Stomach (tissue), 9 donors: ENCODE data around the gene GORASP2. TPM values are rescaled to one million over a fixed set of nuclear protein-coding genes. Genes with fewer than 3 reads are reported as not detected.

Experiments
- DNase-seq, 2 donors: peaks; one replicate each; pipeline versions ENCODE4 v3.0.0 to v3.0.0-alpha.2; 2013 to 2019
- H3K27ac ChIP-seq, 5 donors: fragments of 200-600 bp in 4 of 5; sonication (generic) in 4 of 5; one replicate each; pipeline ENCODE4 v1.5.1; 2013 to 2019; ENCODE audit warnings: mild to moderate bottlenecking in 1 of 5, moderate library complexity in 1 of 5
- H3K27me3 ChIP-seq, 3 donors: fragments of 200-600 bp; sonication (generic); one replicate each; pipeline ENCODE4 v1.5.1; 2017 to 2019; ENCODE audit warnings: mixed run types in 1 of 3
- H3K36me3 ChIP-seq, 4 donors: fragments of 200-600 bp; sonication (generic); 1 replicate in 3 of 4; 2 replicates in 1 of 4; pipeline ENCODE4 v1.5.1; 2016 to 2019
- H3K4me1 ChIP-seq, 4 donors: fragments of 200-600 bp; sonication (generic); one replicate each; pipeline ENCODE4 v1.5.1; 2016 to 2019
- H3K4me3 ChIP-seq, 4 donors: fragments of 200-600 bp; sonication (generic) in 3 of 4; one replicate each; pipeline ENCODE4 v1.5.1; 2016 to 2019; ENCODE audit warnings: mild to moderate bottlenecking in 1 of 4
- H3K9me3 ChIP-seq, 4 donors: fragments of 200-600 bp; sonication (generic); one replicate each; pipeline ENCODE4 v1.5.1; 2016 to 2019
- EP300 ChIP-seq: sonication (generic); formaldehyde crosslinking; IDR thresholded peaks from one replicate; pipeline ENCODE4 v1.6.1; 2017; ENCODE audit warnings: antibody characterized with exemption
- POLR2A ChIP-seq, 4 donors: fragments of 450-650 bp; IDR thresholded peaks; one replicate each; pipeline ENCODE4 v1.6.1; 2016; ENCODE audit warnings: antibody characterized with exemption in 4 of 4, control low read depth in 2 of 4, mild to moderate bottlenecking in 1 of 4, moderate library complexity in 1 of 4
- POLR2AphosphoS5 ChIP-seq, 3 donors: sonication (generic); formaldehyde crosslinking; IDR thresholded peaks; one replicate each; pipeline ENCODE4 v1.6.1; 2016; ENCODE audit warnings: antibody characterized with exemption in 3 of 3
- WGBS, 5 donors: extraction: QIAGEN DNeasy Blood & Tissue Kit in 3 of 5; methylation state at CpG; one replicate each; pipeline versions ENCODE4 v1.1.5 to v1.1.7; 2013 to 2018; 5-methylcytosine and 5-hydroxymethylcytosine counted together
- intact Hi-C: fragments of 100-400 bp; cut with DNase I; formaldehyde crosslinking; loops from one replicate; pipeline ENCODE4 v1.15.1; 2023; ENCODE audit warnings: low total_unique reads
- polyA plus RNA-seq, 3 donors: library from polyadenylated mRNA; stranded (reverse); fragments of 200-250 nt; gene quantifications; one replicate each; pipeline ENCODE4 v1.2.3, GENCODE V29; 2013
- total RNA-seq, 5 donors: library from RNA; depleted of rRNA; stranded (reverse); fragments of >200 nt; gene quantifications; one replicate each; pipeline versions ENCODE4 v1.1.0 to v1.2.3, GENCODE V29; 2014 to 2016
- TF ChIP-seq, protein P1 (sequence below), 7 experiments: fragments of 450-650 bp in 4 of 7; fragments of 200-600 bp in 3 of 7; sonication (generic) in 3 of 7; IDR thresholded peaks; one replicate each; pipeline ENCODE4 v1.5.1; 2016 to 2019; ENCODE audit warnings: antibody characterized with exemption in 7 of 7, control low read depth in 2 of 7, mild to moderate bottlenecking in 1 of 7
- donor health status: healthy with polysubstance abuse.
- donor health status: Bipolar disorder and iron deficiency.
- donor health status: healthy.

Gene GORASP2
- total and polyA plus RNA-seq, 8 donors, result 9.9 to 141 (median 33.8) TPM

DNA sequence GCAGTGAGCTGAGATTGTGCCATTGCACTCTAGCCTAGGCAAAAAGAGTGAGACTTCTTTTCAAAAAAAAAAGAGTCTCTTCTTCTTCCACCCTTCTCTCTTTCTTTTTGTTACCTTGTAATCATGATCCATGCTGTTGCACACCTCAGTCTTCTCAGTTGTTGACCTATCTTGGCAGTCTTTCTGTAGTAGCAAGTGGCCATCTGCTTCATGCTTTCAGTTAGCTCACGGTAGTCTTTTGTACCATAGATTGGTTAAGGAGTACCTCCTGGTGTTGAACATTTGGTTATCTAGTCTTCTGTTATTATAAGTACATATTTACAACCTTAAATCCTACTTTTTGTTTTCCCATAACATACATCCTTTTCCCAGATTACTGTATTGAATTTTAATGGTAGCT, 3.1 kb downstream of the GORASP2 start:
- peaks cover 0 to 28% (median 25%) of the 10 kb centered on the region in 4 donors for H3K36me3 ChIP-seq
- H3K27ac ChIP-seq, result no peak overlapping the region
- DNase-seq, result no peak
- TF ChIP-seq POLR2A (IDR thresholded peaks at IDR 0.05) (no peak), POLR2AphosphoS5 (IDR thresholded peaks at IDR 0.05) (no peak), EP300 (no peak)
- TF ChIP-seq, protein P1, sequence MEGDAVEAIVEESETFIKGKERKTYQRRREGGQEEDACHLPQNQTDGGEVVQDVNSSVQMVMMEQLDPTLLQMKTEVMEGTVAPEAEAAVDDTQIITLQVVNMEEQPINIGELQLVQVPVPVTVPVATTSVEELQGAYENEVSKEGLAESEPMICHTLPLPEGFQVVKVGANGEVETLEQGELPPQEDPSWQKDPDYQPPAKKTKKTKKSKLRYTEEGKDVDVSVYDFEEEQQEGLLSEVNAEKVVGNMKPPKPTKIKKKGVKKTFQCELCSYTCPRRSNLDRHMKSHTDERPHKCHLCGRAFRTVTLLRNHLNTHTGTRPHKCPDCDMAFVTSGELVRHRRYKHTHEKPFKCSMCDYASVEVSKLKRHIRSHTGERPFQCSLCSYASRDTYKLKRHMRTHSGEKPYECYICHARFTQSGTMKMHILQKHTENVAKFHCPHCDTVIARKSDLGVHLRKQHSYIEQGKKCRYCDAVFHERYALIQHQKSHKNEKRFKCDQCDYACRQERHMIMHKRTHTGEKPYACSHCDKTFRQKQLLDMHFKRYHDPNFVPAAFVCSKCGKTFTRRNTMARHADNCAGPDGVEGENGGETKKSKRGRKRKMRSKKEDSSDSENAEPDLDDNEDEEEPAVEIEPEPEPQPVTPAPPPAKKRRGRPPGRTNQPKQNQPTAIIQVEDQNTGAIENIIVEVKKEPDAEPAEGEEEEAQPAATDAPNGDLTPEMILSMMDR (IDR thresholded peaks at IDR 0.05), result no peak
- H3K27me3 ChIP-seq, result no peaks in the 10 kb centered on the region
- peaks cover 26 to 53% (median 45%) of the 10 kb centered on the region in 4 donors for H3K4me1 ChIP-seq
- H3K9me3 ChIP-seq, result no peaks in the 10 kb centered on the region
- no peak overlapping the region for H3K4me3 ChIP-seq
- intact Hi-C loops, result no loop called here
- WGBS, 5 donors, result 26 to 53% (median 35%) methylated on average over 1 of the region's 1 CpG

DNA sequence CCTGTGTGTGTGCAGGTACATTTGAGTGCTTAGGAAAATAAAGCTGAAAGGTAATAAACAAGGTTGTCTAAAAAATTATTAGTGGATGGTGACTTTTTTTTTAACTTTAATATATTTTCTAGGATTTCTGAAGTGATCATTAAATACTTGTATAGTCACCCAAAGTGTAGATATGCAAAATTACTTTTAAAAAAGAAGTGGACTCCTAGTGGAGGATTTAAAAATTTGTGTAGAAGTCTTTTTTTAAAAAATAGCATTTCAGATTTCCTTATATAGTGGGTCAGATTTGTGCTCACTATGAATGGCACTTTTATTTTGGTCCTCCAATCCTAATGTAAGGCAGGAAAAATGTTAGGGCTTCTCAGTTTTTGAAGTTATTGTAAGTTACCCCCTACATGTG, 3.9 kb downstream of the GORASP2 start:
- H3K4me3 ChIP-seq, result no peak overlapping the region
- peaks cover 30 to 59% (median 48%) of the 10 kb centered on the region in 4 donors for H3K4me1 ChIP-seq
- no peaks in the 10 kb centered on the region for H3K9me3 ChIP-seq
- intact Hi-C loops, result no loop called here
- DNase-seq, result no peak
- no peaks in the 10 kb centered on the region for H3K27me3 ChIP-seq
- peaks cover 0 to 34% (median 31%) of the 10 kb centered on the region in 4 donors for H3K36me3 ChIP-seq
- H3K27ac ChIP-seq, result no peak overlapping the region
- no peak for TF ChIP-seq POLR2AphosphoS5 (IDR thresholded peaks at IDR 0.05)
- TF ChIP-seq, protein P1 (IDR thresholded peaks at IDR 0.05), result no peak
- TF ChIP-seq EP300, result no peak
- no peak for TF ChIP-seq POLR2A (IDR thresholded peaks at IDR 0.05)

DNA sequence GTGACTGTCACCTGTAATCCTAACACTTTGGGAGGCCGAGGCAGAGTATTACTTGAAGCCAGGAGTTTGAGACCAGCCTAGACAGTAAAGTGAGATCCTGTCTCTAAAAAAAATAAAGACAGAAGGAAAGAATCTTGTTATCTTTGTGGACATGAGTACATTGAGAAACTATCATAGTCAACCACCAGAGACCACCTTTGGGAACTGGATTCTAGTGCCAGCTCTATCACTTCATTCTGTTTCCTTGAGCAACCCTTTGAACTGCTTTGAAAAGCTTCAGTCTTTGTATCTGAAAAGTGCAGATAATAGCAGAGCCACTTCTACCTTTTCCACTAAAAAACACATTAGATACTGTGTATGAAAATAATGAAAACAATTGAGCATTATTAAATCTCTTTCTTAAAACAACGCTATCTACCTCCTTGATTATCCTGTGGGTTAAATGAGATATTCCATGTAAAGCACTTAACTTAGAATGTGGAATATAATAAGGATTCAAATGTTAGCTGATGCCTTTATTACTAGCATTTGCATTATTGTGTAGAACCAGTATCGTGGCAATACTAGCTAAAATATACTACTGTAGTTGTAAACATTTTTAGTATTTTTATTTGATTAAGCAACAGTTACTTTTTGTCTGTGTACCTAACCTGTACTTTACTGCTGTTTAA, 8.8 kb downstream of the GORASP2 start:
- WGBS, 5 donors, result 45 to 52% (median 50%) methylated on average over 3 of the region's 3 CpGs
- DNase-seq, result no peak
- intact Hi-C loops, result no loop called here
- Histone ChIP-seq H3K4me3 (no peak overlapping the region), H3K4me1 (peaks cover 5 to 71% (median 39%) of the 10 kb centered on the region in 4 donors), H3K27ac (no peak overlapping the region), H3K36me3 (peaks cover 0 to 34% (median 31%) of the 10 kb centered on the region in 4 donors), H3K27me3 (no peaks in the 10 kb centered on the region), H3K9me3 (no peaks in the 10 kb centered on the region)
- TF ChIP-seq POLR2A (IDR thresholded peaks at IDR 0.05), result no peak
- no peak for TF ChIP-seq POLR2AphosphoS5 (IDR thresholded peaks at IDR 0.05)
- TF ChIP-seq, protein P1 (IDR thresholded peaks at IDR 0.05), result no peak
- TF ChIP-seq EP300, result no peak

- no peak for TF ChIP-seq EP300
- no peak for DNase-seq
Observed at GRCh38 chr2:170940066-170940465, 11.0 kb downstream of the GORASP2 start.

GRCh38 chr2:170942615-170943014, 13.6 kb downstream of the GORASP2 start:
- intact Hi-C loops, result no loop called here
- peaks cover 0 to 87% (median 42%) of the 10 kb centered on the region in 4 donors for H3K4me1 ChIP-seq
- no peak for TF ChIP-seq EP300
- TF ChIP-seq POLR2A (IDR thresholded peaks at IDR 0.05), result no peak
- TF ChIP-seq, protein P1 (IDR thresholded peaks at IDR 0.05), result no peak
- TF ChIP-seq POLR2AphosphoS5 (IDR thresholded peaks at IDR 0.05), result no peak
- no peaks in the 10 kb centered on the region for H3K9me3 ChIP-seq
- no peak overlapping the region for H3K4me3 ChIP-seq
- no peak for DNase-seq
- WGBS, 5 donors, result 90 to 95% (median 94%) methylated on average over 4 of the region's 4 CpGs
- H3K27me3 ChIP-seq, result no peaks in the 10 kb centered on the region
- H3K36me3 ChIP-seq, result peaks cover 0 to 2% (median 1%) of the 10 kb centered on the region in 4 donors
- H3K27ac ChIP-seq, result no peak overlapping the region

More at GRCh38 chr2:170940066-170940465, 11.0 kb downstream of the GORASP2 start:
- H3K27me3 ChIP-seq, result no peaks in the 10 kb centered on the region
- no peaks in the 10 kb centered on the region for H3K9me3 ChIP-seq
- intact Hi-C loops, result no loop called here
- H3K4me1 ChIP-seq, result peaks cover 0 to 80% (median 42%) of the 10 kb centered on the region in 4 donors
- H3K27ac ChIP-seq, result no peak overlapping the region
- peaks cover 0 to 26% (median 22%) of the 10 kb centered on the region in 4 donors for H3K36me3 ChIP-seq
- H3K4me3 ChIP-seq, result no peak overlapping the region
